Keratinocyte (primary cell): Measurements from ENCODE around the gene KRTAP4-3.

Experiments
- CTCF ChIP-seq, 3 experiments: IDR thresholded peaks in 1 of 3; conservative IDR thresholded peaks in 1 of 3; optimal IDR thresholded peaks in 1 of 3; 2 replicates in 2 of 3; 3 replicates in 1 of 3; pipeline versions ENCODE3 to v1.5.1; 2011; ENCODE audit warnings: low read length in 3 of 3, mild to moderate bottlenecking in 3 of 3, moderate library complexity in 2 of 3, control low read depth in 1 of 3, inconsistent platforms in 1 of 3; ENCODE audit not compliant: insufficient read depth in 2 of 3; ENCODE audit errors: extremely low read depth in 1 of 3
- EZH2 ChIP-seq: IDR thresholded peaks from one replicate; pipeline ENCODE4 v1.6.1; 2012; ENCODE audit warnings: inconsistent platforms, mild to moderate bottlenecking, low read length, moderate library complexity

- TF ChIP-seq EZH2 (no peak), CTCF (optimal IDR thresholded peaks at IDR 0.05 in 1 of 3, IDR thresholded peaks at IDR 0.05 in 1 of 3, conservative IDR thresholded peaks at IDR 0.05 in 1 of 3; ENCODE audit: extremely low read depth in 1 of 3, insufficient read depth in 2 of 3, low read length in 3 of 3) (no peak)
Measured at GRCh38 chr17:41145261-41145660, 22.8 kb downstream of the KRTAP4-3 start.
